Neuron (in vitro differentiated cells): Measurements from ENCODE around the gene C1QTNF5.

Source experiments
- H2AFZ ChIP-seq: one replicate; pipeline ENCODE4 v1.6.1; 2013; ENCODE audit warnings: low read depth, mild to moderate bottlenecking, inconsistent platforms, low read length, moderate library complexity
- H3K27me3 ChIP-seq: one replicate; pipeline ENCODE4 v1.6.1; 2013; ENCODE audit warnings: low read length; ENCODE audit not compliant: insufficient read depth
- H3K36me3 ChIP-seq: one replicate; pipeline ENCODE4 v1.6.1; 2013; ENCODE audit warnings: low read length; ENCODE audit not compliant: insufficient read depth
- H3K4me1 ChIP-seq: one replicate; pipeline ENCODE4 v1.6.1; 2013; ENCODE audit warnings: low read length; ENCODE audit not compliant: insufficient read depth
- H3K4me3 ChIP-seq: 2 replicates; pipeline ENCODE4 v1.5.1; 2013; ENCODE audit warnings: mild to moderate bottlenecking, low read length, moderate library complexity
- H3K9me3 ChIP-seq: one replicate; pipeline ENCODE4 v1.6.1; 2013; ENCODE audit warnings: low read length

The C1QTNF5 gene

DNA sequence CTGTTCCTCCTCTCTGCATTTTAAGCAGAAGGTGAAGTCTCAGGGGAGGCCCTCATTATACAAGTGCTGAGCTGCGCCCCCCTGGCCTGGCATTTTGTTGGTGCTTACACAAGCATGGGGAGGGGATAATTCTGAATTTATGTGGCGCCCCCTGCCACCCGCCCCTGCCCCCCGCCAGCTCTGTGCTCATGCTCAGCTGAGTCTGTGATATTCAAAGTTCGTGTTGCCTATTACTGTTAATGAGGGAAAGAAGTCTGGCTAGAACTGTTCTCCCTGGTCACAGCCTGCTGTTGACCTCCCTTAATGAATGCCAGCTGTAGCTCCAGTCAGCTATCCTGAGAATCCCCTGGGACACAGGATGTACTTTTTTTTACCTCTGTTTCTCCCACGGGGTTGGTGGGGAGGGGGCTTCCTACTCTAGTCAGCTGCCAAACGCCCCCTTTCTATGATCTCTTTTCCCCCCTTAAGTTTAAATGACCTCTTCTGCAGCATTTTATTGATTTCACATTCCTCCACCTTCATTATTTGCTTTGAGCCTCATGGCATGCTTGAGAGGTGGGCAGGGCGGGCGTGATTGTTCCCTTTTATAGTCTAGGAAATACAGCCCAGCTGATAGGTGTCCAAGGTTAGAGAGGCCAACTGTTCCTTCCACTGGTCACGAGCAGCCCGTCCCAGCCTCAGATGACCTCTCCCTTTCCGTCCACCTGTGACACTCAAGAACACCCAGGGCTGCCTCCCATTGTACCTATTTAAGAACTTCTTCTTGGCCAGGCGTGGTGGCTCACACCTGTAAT lies 28.6 kb upstream of the C1QTNF5 start:
- H3K4me3 ChIP-seq, result no peak overlapping the region
- no peaks in the 10 kb centered on the region for H3K36me3 ChIP-seq
- H2AFZ ChIP-seq, result no peak overlapping the region
- peaks cover 6% of the 10 kb centered on the region for H3K4me1 ChIP-seq
- peaks cover 25% of the 10 kb centered on the region for H3K27me3 ChIP-seq
- no peaks in the 10 kb centered on the region for H3K9me3 ChIP-seq

DNA sequence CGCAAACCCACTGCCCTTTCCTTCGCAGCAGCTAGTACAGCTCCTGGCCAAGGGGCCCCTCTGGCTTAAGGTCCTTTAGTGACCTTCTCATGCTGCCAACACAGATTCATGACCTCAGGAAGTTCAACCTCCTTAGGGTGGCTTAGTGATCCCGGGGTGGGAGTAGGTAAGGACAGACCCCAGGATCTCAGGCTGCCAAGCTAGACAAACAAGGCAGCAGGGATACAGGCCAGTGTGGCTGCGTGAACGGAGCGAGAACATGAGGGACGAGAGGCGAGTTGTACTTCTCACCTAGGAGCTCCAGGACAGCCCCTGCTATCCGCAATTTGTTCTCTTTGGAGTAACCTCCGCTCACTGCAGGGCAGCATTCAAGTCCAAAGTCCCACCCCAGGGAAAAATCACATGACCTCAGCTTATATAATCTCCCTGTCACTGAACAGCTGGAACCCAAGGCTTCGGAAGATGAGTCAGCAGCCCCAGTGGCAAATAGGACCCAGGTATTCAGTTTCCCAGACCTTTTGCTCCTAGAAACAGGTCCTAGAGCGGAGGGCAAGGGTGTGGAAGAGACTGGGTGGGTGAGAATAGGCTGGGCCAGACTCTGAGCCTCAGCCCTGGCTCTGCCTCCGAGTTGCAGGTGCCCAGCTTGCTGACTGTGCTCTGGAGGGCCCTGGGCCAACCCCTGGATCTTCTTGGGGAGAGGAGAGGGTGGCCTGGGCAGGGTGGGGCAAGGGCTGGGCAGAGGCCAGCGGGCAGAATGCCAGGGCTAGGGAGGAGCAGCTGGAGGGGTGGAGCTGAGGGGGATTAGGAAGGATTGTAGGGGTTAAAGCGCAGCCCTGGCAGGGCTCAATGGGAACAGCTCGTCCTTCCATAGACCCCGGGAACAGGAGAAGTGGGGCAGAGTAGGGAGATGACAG lies 27.7 kb upstream of the C1QTNF5 start:
- peaks cover 29% of the 10 kb centered on the region for H3K27me3 ChIP-seq
- peaks cover 5% of the 10 kb centered on the region for H3K4me1 ChIP-seq
- no peak overlapping the region for H2AFZ ChIP-seq
- H3K9me3 ChIP-seq, result no peaks in the 10 kb centered on the region
- no peaks in the 10 kb centered on the region for H3K36me3 ChIP-seq
- H3K4me3 ChIP-seq, result no peak overlapping the region

DNA sequence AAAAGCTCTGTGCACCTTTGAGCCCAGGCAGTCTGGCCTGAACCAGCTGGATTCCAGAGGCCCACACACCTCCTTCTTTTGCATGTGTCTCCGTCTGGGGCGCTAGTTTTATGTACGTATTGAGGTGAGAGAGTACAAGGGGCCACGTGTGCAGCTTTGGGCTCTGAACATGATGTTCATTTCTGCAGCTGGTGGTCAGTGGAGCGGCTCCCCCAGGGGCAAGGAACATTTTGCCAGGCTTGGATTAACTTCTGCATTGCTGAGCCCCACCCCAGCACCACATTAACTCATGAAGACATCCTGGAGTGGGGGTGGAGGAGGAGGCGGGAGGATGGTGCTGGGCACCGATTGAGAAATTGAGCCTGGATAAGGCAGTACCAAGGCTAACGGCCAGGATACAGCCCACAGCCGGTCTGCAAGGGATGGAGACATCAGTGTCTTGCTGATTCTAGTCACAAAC lies 27.0 kb upstream of the C1QTNF5 start:
- Histone ChIP-seq H3K4me3 (no peak overlapping the region), H3K36me3 (no peaks in the 10 kb centered on the region), H3K4me1 (peaks cover 6% of the 10 kb centered on the region), H3K27me3 (peaks cover 34% of the 10 kb centered on the region), H3K9me3 (no peaks in the 10 kb centered on the region), H2AFZ (no peak overlapping the region)

DNA sequence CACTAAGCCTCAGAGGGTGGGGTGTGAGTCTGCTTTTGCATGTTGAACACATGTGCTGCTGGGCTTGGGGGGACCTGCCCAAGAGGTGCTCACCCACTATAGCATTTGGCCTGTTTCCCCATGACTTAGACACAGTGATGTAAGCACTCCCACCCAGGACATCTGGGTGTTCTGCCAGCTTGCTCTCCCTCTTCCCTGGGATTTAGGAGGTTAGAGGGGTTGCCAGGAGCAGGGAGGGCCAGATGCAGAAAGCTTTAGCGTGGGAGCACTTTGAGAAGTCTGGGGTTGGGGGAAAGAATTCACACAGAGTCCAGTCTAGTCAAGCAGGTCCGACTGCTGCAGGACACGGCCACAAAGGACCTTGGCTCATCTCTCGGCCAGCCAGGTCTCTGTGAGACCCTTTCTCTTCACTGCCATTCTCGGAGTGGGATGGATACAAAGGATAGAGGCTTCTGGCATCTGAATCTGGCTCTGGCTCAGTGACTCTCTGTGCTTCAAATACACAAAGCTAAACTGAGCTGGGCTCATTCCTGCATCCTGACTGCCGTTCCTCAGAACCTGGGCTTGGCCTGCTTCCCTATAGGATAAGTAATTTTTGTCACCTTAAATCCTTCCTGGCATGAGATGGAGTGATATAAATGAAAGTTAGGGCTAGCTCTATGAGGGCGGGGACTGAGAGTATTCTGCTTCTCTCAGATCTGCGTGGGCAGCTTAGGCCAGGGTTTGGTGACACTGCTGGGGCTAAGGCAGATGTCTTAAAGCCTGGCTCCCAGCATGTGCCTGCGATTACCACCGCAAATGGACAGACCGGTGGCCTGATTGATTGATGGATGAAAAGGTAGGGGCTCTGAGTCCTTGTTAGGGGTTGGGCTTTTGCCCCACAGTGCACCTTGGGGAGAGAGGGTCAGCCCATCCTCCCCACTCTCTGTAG lies 26.3 kb upstream of the C1QTNF5 start:
- no peak overlapping the region for H3K4me3 ChIP-seq
- no peaks in the 10 kb centered on the region for H3K9me3 ChIP-seq

DNA sequence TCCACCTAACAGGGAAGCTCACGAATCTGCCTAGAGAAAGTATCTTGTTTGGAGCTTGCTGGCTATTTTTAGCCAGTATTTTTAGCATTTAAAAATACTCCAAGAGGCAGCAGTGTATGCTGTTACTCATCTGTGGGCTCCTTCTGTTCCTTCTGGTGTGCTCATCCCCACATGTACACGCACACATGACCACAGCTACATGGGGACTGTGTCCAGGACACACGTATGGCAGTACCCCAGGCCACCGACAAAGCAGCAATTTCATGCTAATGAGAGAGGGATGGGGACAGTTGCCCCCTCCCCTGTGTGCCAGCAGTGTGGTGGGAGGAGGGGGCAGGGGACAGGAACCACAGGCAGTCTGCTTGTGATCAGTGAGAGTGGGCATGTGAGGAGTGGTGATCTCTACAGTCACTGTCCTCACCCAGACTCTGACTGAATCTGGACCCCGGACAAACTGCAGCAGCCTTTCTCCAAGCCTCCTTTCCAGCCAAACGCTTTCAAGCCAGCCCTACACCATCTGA lies 24.4 kb upstream of the C1QTNF5 start:
- no peaks in the 10 kb centered on the region for H3K36me3 ChIP-seq
- peaks cover 34% of the 10 kb centered on the region for H3K27me3 ChIP-seq
- peaks cover 25% of the 10 kb centered on the region for H3K4me1 ChIP-seq
- H3K9me3 ChIP-seq, result no peaks in the 10 kb centered on the region
- H3K4me3 ChIP-seq, result no peak overlapping the region
- no peak overlapping the region for H2AFZ ChIP-seq

More for the DNA sequence above, 26.3 kb upstream of the C1QTNF5 start:
- Histone ChIP-seq H3K27me3 (peaks cover 34% of the 10 kb centered on the region), H2AFZ (no peak overlapping the region), H3K36me3 (no peaks in the 10 kb centered on the region), H3K4me1 (peaks cover 13% of the 10 kb centered on the region)

DNA sequence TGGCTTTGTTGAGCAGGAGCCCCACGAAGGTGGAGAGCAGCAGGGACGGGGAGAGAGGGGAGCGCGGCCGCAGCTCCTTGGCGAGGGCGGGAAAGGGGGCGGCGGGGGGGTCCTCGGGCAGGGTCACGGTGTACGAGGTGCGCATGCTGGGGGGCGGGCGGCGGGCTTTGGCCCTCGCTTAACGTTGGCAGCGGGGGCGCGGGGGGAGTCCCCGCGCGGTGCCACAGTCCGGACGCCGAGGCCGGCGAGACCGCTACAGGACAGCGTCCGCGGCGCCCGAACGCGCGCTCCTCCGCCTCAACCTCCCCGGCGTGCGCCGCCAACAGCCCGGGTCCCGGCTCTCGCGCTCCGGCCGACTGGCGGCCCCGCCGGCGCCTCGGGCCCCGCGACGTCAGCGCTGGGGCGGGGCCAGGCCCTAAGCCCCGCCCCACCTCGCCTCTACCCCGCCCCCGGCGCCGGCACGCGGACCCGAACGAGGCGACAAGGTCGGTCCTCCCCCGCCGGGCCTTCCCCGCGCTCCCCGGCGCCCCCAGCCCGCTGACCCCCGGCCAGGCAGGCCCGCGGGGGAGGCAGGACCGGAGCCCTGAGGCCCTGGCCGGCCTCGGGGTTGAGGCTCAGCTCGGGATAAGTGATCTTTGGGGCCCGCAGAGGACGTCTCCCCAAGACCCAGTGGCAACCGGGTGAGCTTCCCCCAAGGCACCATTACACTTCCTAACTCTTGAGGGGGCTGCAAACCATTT lies 23.3 kb upstream of the C1QTNF5 start:
- Histone ChIP-seq H3K4me3 (peak overlapping the region; percentile 31), H3K4me1 (peaks cover 25% of the 10 kb centered on the region)

DNA sequence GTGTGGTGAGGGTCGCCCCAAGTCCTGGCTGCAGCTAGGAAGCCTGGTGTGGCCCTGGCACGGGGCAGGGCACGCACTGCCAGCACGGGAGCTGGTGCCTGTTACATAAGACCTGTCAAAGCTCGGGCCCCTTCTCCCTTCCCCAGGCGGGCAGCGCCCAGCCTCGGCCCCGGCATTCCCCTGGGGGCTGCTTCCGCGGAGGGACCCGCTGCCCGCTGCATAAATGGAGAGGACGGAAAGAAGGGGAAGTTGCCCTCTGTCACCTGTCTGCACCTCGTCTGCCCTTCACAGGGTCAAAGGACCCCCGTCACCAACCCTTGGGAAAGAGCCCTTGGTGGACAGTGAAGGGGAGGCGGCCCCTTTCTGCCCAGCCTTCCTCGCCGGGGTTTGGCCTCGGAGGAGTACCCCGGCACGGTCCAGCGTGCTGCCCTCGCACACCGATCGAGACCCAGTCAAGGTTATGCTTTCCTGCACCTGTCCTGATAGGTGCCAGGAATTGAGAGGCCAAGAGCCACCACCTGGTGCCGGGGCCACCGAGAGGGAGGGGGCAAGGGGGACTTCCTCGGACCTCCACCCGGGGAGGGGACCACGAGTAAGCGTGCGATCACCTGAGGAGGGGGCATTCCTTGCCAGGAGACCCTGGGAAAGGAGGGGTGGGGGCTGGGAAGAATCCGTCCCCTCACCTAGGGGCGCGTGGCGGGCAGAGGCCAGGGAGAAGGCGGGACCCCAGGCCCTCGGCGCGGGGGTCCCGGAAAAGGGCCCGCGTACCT lies 22.6 kb upstream of the C1QTNF5 start:
- Histone ChIP-seq H3K4me3 (no peak overlapping the region), H2AFZ (no peak overlapping the region), H3K36me3 (peaks cover 2% of the 10 kb centered on the region), H3K27me3 (peaks cover 34% of the 10 kb centered on the region), H3K9me3 (no peaks in the 10 kb centered on the region), H3K4me1 (peaks cover 22% of the 10 kb centered on the region)

More for the DNA sequence above, 23.3 kb upstream of the C1QTNF5 start:
- Histone ChIP-seq H3K36me3 (peaks cover under 1% of the 10 kb centered on the region), H3K9me3 (no peaks in the 10 kb centered on the region), H3K27me3 (peaks cover 34% of the 10 kb centered on the region), H2AFZ (no peak overlapping the region)

DNA sequence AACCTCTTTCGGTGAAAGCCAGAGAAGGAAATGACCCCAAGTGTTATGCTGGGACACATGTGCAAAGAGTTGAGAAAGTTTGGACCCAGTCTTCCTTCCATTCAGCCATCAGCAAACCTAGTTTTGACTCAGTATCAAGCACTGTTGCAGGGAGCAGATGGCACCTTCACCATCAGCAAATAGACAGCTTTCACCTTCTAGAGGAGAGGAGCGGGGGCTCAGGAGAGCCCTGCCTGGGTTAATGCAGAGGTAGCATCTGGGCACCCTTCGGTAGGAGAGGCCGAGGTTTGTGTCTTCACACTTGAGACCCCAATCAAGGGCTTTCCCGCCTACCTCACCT lies 22.0 kb upstream of the C1QTNF5 start:
- Histone ChIP-seq H3K4me3 (no peak overlapping the region), H2AFZ (no peak overlapping the region), H3K9me3 (no peaks in the 10 kb centered on the region), H3K36me3 (peaks cover 2% of the 10 kb centered on the region), H3K4me1 (peaks cover 21% of the 10 kb centered on the region), H3K27me3 (peaks cover 34% of the 10 kb centered on the region)

DNA sequence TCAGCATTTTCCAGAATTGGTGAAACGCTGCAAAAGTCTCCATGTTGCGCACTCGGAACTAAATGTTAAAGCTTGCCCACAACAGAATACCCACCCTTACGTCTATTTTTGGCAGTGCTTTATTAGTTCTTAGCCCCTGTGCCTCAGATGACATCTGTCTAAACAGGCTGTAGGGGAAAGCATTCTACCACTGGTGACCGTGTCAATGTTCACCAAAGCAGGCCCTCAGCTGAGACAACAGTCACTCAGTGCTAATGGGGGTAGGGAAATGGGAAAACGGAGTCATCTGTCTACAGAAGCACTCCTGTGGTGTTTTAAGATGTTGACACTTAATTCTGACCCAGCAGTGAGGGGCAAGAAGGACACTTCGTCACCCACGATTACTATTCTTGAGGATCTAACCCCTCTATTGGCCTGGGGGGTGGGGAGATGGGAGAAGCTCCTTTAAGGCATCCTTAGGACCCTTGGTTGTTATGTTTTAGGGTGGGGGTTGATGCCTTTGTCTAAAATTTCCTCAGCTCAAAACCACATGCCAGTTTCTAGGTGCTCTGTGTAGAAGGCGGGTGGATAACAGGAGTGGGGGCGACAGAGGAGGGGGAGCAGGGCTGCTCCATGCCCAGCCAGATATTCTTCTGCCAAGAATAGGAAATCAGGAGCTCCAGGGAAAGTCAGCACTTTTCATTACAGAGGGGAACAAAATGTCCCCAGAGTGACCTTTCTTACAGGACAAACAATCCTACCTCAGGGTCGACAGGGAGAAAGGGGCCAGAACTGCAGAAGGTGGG lies 21.4 kb upstream of the C1QTNF5 start:
- peaks cover 29% of the 10 kb centered on the region for H3K27me3 ChIP-seq
- H3K9me3 ChIP-seq, result no peaks in the 10 kb centered on the region
- H2AFZ ChIP-seq, result no peak overlapping the region
- peaks cover 2% of the 10 kb centered on the region for H3K36me3 ChIP-seq
- no peak overlapping the region for H3K4me3 ChIP-seq
- H3K4me1 ChIP-seq, result peaks cover 21% of the 10 kb centered on the region

DNA sequence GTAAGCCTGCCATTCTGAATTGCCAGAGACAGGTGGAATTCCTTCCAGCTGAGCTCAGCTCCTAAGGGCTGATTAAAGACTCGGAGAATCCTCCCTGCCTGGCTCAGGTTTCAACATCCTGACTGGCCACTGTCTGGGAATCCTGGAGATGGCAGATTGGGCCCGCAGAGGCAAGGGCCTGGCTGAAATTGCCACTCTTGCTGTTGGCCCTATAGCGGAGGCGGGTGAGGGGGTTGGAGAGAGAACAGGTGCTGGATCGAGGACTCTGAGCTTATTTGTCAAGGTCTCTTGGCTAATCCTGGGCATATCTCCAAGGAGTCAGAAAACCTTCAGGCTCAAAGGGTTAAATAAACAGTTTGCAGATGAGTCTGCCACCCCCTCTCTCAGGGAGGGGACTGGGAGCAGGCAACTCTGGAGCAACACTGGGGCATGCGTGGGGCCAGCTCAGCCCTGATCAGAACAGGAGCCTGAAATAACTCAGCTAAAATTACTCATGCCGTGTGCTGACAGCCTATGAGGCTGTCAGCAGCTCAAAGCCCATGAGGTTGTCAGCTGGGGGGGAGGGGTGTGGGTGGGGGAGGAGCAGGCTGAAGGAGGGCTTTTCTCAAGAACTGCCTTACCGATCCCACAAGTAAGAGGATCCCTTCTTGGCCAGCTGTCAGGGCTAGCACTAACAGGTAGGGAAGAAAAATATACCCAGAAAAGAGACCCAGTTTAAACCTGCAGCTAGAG lies 20.5 kb upstream of the C1QTNF5 start:
- peaks cover 22% of the 10 kb centered on the region for H3K27me3 ChIP-seq
- peaks cover 21% of the 10 kb centered on the region for H3K4me1 ChIP-seq
- no peak overlapping the region for H3K4me3 ChIP-seq
- peaks cover 2% of the 10 kb centered on the region for H3K36me3 ChIP-seq
- no peaks in the 10 kb centered on the region for H3K9me3 ChIP-seq
- H2AFZ ChIP-seq, result no peak overlapping the region
